Measurements from ENCODE around the gene KCNQ5. TPM values are rescaled to one million over a fixed set of nuclear protein-coding genes. Genes with fewer than 3 reads are reported as not detected.
A peak's percentile ranks its signal among the peaks of the same experiment; 100 is the strongest.

KCNQ5 gene
- total and polyA plus RNA-seq, 10 of the 15 experiments (the other 5 are each of a cell fraction or from before 2014, with no cell fraction given) = 0.60 to 16.2 (median 3.2) TPM

DNA sequence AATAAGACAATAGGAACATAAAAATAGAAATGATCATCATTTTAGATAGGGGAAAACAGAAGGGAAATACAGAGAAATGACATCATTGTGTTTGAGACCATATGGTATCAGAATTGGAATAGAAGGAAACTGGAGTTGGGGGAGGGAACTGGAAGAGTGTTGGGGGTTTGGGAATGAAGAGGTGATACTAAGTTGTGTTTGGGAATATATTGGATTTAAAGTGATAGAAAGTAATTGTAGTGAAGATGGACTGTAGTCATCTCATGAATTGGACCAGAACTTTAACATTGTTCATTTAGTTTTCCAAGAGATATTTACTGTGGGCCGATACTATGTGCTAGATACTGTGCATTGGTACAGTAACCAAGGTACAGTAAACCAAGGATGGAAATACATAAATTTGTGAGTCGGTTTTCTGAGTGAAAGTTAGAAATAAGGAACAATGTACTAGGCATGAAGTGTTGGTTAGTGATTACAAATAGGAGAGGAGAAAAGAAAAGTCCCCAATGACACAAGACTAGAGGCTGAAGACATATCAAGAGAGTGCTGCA is 32.3 kb downstream of the KCNQ5 start (continued):
- TF ChIP-seq CBX5 (IDR thresholded peaks at IDR 0.05; ENCODE audit: low read depth) (no peak), FOXM1 (IDR thresholded peaks at IDR 0.05; ENCODE audit: low read depth, low read length) (peak; percentile 39; the same call in 1 of the 2 replicates), EP300 (IDR thresholded peaks at IDR 0.05; ENCODE audit: borderline replicate concordance in 1 of 2, control insufficient read depth in 1 of 2, low read depth in 2 of 2, low read length in 2 of 2) (no peak), ETV6 (conservative IDR thresholded peaks at IDR 0.05 in 1 of 2, IDR thresholded peaks at IDR 0.05 in 1 of 2; ENCODE audit: borderline replicate concordance in 1 of 2, low read depth in 1 of 2) (no peak; a peak in 1 of 4 replicates), PAX5 (IDR thresholded peaks at IDR 0.05; ENCODE audit: borderline replicate concordance, low read depth, low read length) (no peak), IRF4 (IDR thresholded peaks at IDR 0.05; ENCODE audit: low read depth, low read length) (no peak), KLF5 (IDR thresholded peaks at IDR 0.05; ENCODE audit: partially characterized antibody) (no peak), MEF2A (IDR thresholded peaks at IDR 0.05; ENCODE audit: insufficient read depth, low read depth, low read length) (no peak), BACH1 (IDR thresholded peaks at IDR 0.05; ENCODE audit: borderline replicate concordance) (no peak), TARDBP (IDR thresholded peaks at IDR 0.05; ENCODE audit: borderline replicate concordance) (no peak), CBFB (IDR thresholded peaks at IDR 0.05; ENCODE audit: low read depth) (no peak), CHD1 (IDR thresholded peaks at IDR 0.05; ENCODE audit: low read depth, low read length) (no peak), ASH2L (IDR thresholded peaks at IDR 0.05; ENCODE audit: borderline replicate concordance, low read depth) (no peak)
- TF ChIP-seq, protein P1, sequence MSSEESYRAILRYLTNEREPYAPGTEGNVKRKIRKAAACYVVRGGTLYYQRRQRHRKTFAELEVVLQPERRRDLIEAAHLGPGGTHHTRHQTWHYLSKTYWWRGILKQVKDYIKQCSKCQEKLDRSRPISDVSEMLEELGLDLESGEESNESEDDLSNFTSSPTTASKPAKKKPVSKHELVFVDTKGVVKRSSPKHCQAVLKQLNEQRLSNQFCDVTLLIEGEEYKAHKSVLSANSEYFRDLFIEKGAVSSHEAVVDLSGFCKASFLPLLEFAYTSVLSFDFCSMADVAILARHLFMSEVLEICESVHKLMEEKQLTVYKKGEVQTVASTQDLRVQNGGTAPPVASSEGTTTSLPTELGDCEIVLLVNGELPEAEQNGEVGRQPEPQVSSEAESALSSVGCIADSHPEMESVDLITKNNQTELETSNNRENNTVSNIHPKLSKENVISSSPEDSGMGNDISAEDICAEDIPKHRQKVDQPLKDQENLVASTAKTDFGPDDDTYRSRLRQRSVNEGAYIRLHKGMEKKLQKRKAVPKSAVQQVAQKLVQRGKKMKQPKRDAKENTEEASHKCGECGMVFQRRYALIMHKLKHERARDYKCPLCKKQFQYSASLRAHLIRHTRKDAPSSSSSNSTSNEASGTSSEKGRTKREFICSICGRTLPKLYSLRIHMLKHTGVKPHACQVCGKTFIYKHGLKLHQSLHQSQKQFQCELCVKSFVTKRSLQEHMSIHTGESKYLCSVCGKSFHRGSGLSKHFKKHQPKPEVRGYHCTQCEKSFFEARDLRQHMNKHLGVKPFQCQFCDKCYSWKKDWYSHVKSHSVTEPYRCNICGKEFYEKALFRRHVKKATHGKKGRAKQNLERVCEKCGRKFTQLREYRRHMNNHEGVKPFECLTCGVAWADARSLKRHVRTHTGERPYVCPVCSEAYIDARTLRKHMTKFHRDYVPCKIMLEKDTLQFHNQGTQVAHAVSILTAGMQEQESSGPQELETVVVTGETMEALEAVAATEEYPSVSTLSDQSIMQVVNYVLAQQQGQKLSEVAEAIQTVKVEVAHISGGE (CRISPR knock-in tag; IDR thresholded peaks at IDR 0.05) = no peak
- TF ChIP-seq, protein P2, sequence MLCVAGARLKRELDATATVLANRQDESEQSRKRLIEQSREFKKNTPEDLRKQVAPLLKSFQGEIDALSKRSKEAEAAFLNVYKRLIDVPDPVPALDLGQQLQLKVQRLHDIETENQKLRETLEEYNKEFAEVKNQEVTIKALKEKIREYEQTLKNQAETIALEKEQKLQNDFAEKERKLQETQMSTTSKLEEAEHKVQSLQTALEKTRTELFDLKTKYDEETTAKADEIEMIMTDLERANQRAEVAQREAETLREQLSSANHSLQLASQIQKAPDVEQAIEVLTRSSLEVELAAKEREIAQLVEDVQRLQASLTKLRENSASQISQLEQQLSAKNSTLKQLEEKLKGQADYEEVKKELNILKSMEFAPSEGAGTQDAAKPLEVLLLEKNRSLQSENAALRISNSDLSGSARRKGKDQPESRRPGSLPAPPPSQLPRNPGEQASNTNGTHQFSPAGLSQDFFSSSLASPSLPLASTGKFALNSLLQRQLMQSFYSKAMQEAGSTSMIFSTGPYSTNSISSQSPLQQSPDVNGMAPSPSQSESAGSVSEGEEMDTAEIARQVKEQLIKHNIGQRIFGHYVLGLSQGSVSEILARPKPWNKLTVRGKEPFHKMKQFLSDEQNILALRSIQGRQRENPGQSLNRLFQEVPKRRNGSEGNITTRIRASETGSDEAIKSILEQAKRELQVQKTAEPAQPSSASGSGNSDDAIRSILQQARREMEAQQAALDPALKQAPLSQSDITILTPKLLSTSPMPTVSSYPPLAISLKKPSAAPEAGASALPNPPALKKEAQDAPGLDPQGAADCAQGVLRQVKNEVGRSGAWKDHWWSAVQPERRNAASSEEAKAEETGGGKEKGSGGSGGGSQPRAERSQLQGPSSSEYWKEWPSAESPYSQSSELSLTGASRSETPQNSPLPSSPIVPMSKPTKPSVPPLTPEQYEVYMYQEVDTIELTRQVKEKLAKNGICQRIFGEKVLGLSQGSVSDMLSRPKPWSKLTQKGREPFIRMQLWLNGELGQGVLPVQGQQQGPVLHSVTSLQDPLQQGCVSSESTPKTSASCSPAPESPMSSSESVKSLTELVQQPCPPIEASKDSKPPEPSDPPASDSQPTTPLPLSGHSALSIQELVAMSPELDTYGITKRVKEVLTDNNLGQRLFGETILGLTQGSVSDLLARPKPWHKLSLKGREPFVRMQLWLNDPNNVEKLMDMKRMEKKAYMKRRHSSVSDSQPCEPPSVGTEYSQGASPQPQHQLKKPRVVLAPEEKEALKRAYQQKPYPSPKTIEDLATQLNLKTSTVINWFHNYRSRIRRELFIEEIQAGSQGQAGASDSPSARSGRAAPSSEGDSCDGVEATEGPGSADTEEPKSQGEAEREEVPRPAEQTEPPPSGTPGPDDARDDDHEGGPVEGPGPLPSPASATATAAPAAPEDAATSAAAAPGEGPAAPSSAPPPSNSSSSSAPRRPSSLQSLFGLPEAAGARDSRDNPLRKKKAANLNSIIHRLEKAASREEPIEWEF (IDR thresholded peaks at IDR 0.05; ENCODE audit: insufficient replicate concordance, low read depth, low read length) = no peak
- TF ChIP-seq, protein P3, sequence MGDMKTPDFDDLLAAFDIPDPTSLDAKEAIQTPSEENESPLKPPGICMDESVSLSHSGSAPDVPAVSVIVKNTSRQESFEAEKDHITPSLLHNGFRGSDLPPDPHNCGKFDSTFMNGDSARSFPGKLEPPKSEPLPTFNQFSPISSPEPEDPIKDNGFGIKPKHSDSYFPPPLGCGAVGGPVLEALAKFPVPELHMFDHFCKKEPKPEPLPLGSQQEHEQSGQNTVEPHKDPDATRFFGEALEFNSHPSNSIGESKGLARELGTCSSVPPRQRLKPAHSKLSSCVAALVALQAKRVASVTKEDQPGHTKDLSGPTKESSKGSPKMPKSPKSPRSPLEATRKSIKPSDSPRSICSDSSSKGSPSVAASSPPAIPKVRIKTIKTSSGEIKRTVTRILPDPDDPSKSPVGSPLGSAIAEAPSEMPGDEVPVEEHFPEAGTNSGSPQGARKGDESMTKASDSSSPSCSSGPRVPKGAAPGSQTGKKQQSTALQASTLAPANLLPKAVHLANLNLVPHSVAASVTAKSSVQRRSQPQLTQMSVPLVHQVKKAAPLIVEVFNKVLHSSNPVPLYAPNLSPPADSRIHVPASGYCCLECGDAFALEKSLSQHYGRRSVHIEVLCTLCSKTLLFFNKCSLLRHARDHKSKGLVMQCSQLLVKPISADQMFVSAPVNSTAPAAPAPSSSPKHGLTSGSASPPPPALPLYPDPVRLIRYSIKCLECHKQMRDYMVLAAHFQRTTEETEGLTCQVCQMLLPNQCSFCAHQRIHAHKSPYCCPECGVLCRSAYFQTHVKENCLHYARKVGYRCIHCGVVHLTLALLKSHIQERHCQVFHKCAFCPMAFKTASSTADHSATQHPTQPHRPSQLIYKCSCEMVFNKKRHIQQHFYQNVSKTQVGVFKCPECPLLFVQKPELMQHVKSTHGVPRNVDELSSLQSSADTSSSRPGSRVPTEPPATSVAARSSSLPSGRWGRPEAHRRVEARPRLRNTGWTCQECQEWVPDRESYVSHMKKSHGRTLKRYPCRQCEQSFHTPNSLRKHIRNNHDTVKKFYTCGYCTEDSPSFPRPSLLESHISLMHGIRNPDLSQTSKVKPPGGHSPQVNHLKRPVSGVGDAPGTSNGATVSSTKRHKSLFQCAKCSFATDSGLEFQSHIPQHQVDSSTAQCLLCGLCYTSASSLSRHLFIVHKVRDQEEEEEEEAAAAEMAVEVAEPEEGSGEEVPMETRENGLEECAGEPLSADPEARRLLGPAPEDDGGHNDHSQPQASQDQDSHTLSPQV (IDR thresholded peaks at IDR 0.05) = no peak

All from GM12878 (cell line).